Thyroid gland (tissue), 4 donors: ENCODE results near the gene FBXO38. TPM values are rescaled to one million over a fixed set of nuclear protein-coding genes. Genes with fewer than 3 reads are reported as not detected.

ENCODE experiments used
- DNase-seq, 2 donors: peaks; one replicate each; pipeline ENCODE4 v3.0.0-alpha.2; 2019
- H3K27ac ChIP-seq, 3 donors: fragments of 200-600 bp; sonication (generic); 1 replicate in 2 of 3; 2 replicates in 1 of 3; pipeline ENCODE4 v1.5.1; 2016 to 2019; ENCODE audit warnings: mild to moderate bottlenecking in 1 of 3, moderate library complexity in 1 of 3
- H3K27me3 ChIP-seq: fragments of 200-600 bp; sonication (generic); one replicate; pipeline ENCODE4 v1.5.1; 2019
- H3K36me3 ChIP-seq, 2 donors: fragments of 200-600 bp; sonication (generic); one replicate each; pipeline ENCODE4 v1.5.1; 2016 to 2019
- H3K4me1 ChIP-seq, 2 donors: fragments of 200-600 bp; sonication (generic); one replicate each; pipeline ENCODE4 v1.5.1; 2017 to 2019
- H3K4me3 ChIP-seq, 3 donors: fragments of 200-600 bp; sonication (generic); replicated peaks in 1 of 3; 1 replicate in 2 of 3; 2 replicates in 1 of 3; pipeline ENCODE4 v1.5.1; 2016; ENCODE audit warnings: mild to moderate bottlenecking in 1 of 3
- H3K9me3 ChIP-seq: fragments of 200-600 bp; sonication (generic); one replicate; pipeline ENCODE4 v1.5.1; 2017
- POLR2A ChIP-seq, 2 donors: fragments of 450-650 bp; IDR thresholded peaks; one replicate each; pipeline ENCODE4 v1.6.1; 2017; ENCODE audit warnings: antibody characterized with exemption in 2 of 2, mild to moderate bottlenecking in 2 of 2, moderate library complexity in 1 of 2
- WGBS, 2 donors: methylation state at CpG; one replicate each; pipeline ENCODE4 v1.1.5; 2017; 5-methylcytosine and 5-hydroxymethylcytosine counted together
- intact Hi-C: fragments of 100-400 bp; cut with DNase I; formaldehyde crosslinking; loops from one replicate; pipeline ENCODE4 v1.15.1; 2023
- total RNA-seq, 4 donors: library from RNA; depleted of rRNA; stranded (reverse); fragments of >200 nt; gene quantifications; one replicate each; pipeline ENCODE4 v1.2.3, GENCODE V29; 2016
- TF ChIP-seq, protein P1 (sequence below), 6 experiments: fragments of 200-600 bp in 3 of 6; fragments of 450-650 bp in 3 of 6; sonication (generic) in 3 of 6; IDR thresholded peaks; one replicate each; pipeline ENCODE4 v1.5.1; 2016 to 2019; ENCODE audit warnings: antibody characterized with exemption in 6 of 6, mild to moderate bottlenecking in 2 of 6, inconsistent platforms in 1 of 6, moderate library complexity in 1 of 6

The FBXO38 gene
- total RNA-seq, 4 donors from 2014 or later: 49.6 to 86.4 (median 64.1) TPM

DNA sequence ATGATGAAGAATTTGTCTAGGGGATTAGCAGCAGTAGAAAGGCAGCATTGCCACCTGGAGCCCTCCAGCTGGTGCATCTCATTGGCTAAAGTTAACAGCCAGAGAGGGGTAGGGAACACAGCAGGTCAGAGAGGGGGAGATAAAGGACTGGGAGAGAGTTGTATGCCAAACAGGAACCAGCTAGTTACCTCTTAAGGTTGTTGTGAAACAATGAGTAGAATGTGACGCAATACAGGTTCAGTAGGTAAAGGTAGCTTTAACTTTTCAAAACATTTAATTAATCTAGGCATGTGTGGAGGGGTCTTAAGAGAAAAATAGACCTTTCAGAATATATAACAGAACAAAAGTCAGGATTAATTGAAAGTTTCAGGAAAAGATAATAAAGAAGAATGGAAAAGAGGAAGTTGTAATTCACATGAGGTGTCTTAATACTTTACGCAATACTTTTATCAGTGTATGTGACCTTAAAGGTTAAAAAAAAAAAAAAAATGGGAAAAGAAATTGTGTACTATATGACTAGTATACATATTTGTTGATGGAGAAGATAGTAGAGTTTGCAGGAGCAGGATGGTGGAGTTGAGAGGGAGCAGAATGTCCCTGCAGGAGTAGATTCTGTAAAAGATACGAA lies 14.3 kb downstream of the FBXO38 start:
- Histone ChIP-seq H3K27me3 (no peaks in the 10 kb centered on the region), H3K36me3 (peaks cover 19 to 20% of the 10 kb centered on the region in 2 donors), H3K27ac (no peak overlapping the region), H3K4me1 (peaks cover 0 to 18% of the 10 kb centered on the region in 2 donors), H3K9me3 (no peaks in the 10 kb centered on the region), H3K4me3 (no peak overlapping the region)
- TF ChIP-seq, protein P1, sequence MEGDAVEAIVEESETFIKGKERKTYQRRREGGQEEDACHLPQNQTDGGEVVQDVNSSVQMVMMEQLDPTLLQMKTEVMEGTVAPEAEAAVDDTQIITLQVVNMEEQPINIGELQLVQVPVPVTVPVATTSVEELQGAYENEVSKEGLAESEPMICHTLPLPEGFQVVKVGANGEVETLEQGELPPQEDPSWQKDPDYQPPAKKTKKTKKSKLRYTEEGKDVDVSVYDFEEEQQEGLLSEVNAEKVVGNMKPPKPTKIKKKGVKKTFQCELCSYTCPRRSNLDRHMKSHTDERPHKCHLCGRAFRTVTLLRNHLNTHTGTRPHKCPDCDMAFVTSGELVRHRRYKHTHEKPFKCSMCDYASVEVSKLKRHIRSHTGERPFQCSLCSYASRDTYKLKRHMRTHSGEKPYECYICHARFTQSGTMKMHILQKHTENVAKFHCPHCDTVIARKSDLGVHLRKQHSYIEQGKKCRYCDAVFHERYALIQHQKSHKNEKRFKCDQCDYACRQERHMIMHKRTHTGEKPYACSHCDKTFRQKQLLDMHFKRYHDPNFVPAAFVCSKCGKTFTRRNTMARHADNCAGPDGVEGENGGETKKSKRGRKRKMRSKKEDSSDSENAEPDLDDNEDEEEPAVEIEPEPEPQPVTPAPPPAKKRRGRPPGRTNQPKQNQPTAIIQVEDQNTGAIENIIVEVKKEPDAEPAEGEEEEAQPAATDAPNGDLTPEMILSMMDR (IDR thresholded peaks at IDR 0.05): no peak
- no peak for TF ChIP-seq POLR2A (IDR thresholded peaks at IDR 0.05)
- 93% methylated on average over 3 of the region's 3 CpGs for WGBS, 2 donors
- DNase-seq: no peak
- intact Hi-C loops: no loop called here

- TF ChIP-seq, protein P1 (IDR thresholded peaks at IDR 0.05): no peak
- no peak for TF ChIP-seq POLR2A (IDR thresholded peaks at IDR 0.05)
- peaks cover 19 to 20% of the 10 kb centered on the region in 2 donors for H3K36me3 ChIP-seq
- WGBS, 2 donors: 72 to 75% methylated on average over 5 of the region's 5 CpGs
Measured at GRCh38 chr5:148398698-148399121, 15.0 kb downstream of the FBXO38 start.

DNA sequence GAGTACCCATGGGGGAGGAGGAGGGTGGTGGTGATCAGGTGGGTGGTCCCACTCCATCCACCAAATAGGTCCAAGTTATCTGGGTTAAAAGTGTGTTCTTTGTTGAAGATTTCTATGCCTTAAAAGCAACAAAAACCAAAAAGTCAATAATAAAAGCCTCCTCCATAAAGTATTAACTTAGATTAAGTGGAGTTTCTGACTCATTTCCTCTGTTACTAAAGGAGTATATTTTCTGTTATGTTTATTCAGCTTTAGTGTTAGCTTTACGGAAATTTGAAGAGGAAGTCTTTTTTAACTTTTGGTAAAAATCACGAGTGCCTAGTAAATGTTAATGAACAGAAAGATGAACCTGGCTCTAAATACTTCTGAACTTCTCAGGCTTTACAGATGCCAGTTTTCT lies 17.8 kb downstream of the FBXO38 start:
- Histone ChIP-seq H3K27me3 (no peaks in the 10 kb centered on the region), H3K4me3 (no peak overlapping the region), H3K4me1 (peaks cover 0 to 9% of the 10 kb centered on the region in 2 donors), H3K9me3 (no peaks in the 10 kb centered on the region), H3K36me3 (peaks cover 24 to 28% of the 10 kb centered on the region in 2 donors), H3K27ac (peak overlapping the region in 1 of 3 donors; percentile 29)
- 60 to 71% methylated on average over 2 of the region's 2 CpGs for WGBS, 2 donors
- DNase-seq: no peak
- intact Hi-C loops: no loop called here
- TF ChIP-seq POLR2A (IDR thresholded peaks at IDR 0.05): no peak
- TF ChIP-seq, protein P1 (IDR thresholded peaks at IDR 0.05): no peak

More at GRCh38 chr5:148398698-148399121, 15.0 kb downstream of the FBXO38 start:
- Histone ChIP-seq H3K4me3 (no peak overlapping the region), H3K4me1 (peaks cover 0 to 18% of the 10 kb centered on the region in 2 donors), H3K27me3 (no peaks in the 10 kb centered on the region), H3K9me3 (no peaks in the 10 kb centered on the region), H3K27ac (no peak overlapping the region)
- intact Hi-C loops: no loop called here
- DNase-seq: no peak

- Histone ChIP-seq H3K4me1 (peaks cover 0 to under 1% of the 10 kb centered on the region in 2 donors), H3K36me3 (peaks cover 36 to 44% of the 10 kb centered on the region in 2 donors), H3K27ac (no peak overlapping the region), H3K4me3 (no peak overlapping the region), H3K27me3 (no peaks in the 10 kb centered on the region), H3K9me3 (no peaks in the 10 kb centered on the region)
- intact Hi-C loops: no loop called here
- DNase-seq: no peak
- TF ChIP-seq, protein P1 (IDR thresholded peaks at IDR 0.05): no peak
- no peak for TF ChIP-seq POLR2A (IDR thresholded peaks at IDR 0.05)
Measured at GRCh38 chr5:148403344-148403743, 19.6 kb downstream of the FBXO38 start.

- H3K36me3 ChIP-seq: peaks cover 46 to 48% of the 10 kb centered on the region in 2 donors
- TF ChIP-seq POLR2A (IDR thresholded peaks at IDR 0.05): no peak
- TF ChIP-seq, protein P1 (IDR thresholded peaks at IDR 0.05): no peak
- H3K4me1 ChIP-seq: no peaks in the 10 kb centered on the region
- no peaks in the 10 kb centered on the region for H3K27me3 ChIP-seq
- no peak overlapping the region for H3K4me3 ChIP-seq
- DNase-seq: no peak
- intact Hi-C loops: no loop called here
- no peaks in the 10 kb centered on the region for H3K9me3 ChIP-seq
- 93 to 96% methylated on average over 3 of the region's 3 CpGs for WGBS, 2 donors
- H3K27ac ChIP-seq: no peak overlapping the region
Measured at GRCh38 chr5:148406406-148406805, 22.6 kb downstream of the FBXO38 start.
